Small intestine (tissue), 7 donors: Measurements from ENCODE around the gene CPA4. TPM values are rescaled to one million over a fixed set of nuclear protein-coding genes. Genes with fewer than 3 reads are reported as not detected.
A peak's percentile ranks its signal among the peaks of the same experiment; 100 is the strongest.

Experiments used
- DNase-seq, 2 donors: peaks; one replicate each; pipeline versions ENCODE4 v3.0.0 to v3.0.0-alpha.2; 2013
- FAIRE-seq: peaks from 2 replicates; lab custom pipeline; 2012; peaks lifted over from hg19 to GRCh38; lab: Jason Lieb, UNC
- H3K27ac ChIP-seq, 3 donors: one replicate each; pipeline ENCODE4 v1.5.1; 2013; ENCODE audit warnings: low read length in 2 of 3, mild to moderate bottlenecking in 2 of 3, control low read depth in 1 of 3, inconsistent platforms in 1 of 3, low read depth in 1 of 3, moderate library complexity in 1 of 3
- H3K27me3 ChIP-seq, 3 donors: one replicate each; pipeline ENCODE4 v1.6.1; 2013; ENCODE audit warnings: low read length in 3 of 3, inconsistent platforms in 1 of 3; ENCODE audit not compliant: control insufficient read depth in 3 of 3, insufficient read depth in 3 of 3
- H3K36me3 ChIP-seq, 3 donors: one replicate each; pipeline ENCODE4 v1.6.1; 2013; ENCODE audit warnings: low read length in 3 of 3, inconsistent platforms in 1 of 3, low read depth in 1 of 3, mild to moderate bottlenecking in 1 of 3, moderate library complexity in 1 of 3; ENCODE audit not compliant: control insufficient read depth in 3 of 3, insufficient read depth in 2 of 3
- H3K4me1 ChIP-seq, 3 donors: one replicate each; pipeline ENCODE4 v1.6.1; 2013; ENCODE audit warnings: low read length in 2 of 3, inconsistent platforms in 1 of 3, low read depth in 1 of 3, mild to moderate bottlenecking in 1 of 3, moderate library complexity in 1 of 3; ENCODE audit not compliant: control insufficient read depth in 3 of 3, insufficient read depth in 2 of 3
- H3K4me3 ChIP-seq, 3 donors: one replicate each; pipeline ENCODE4 v1.5.1; 2013; ENCODE audit warnings: low read length in 3 of 3, control low read depth in 1 of 3, inconsistent platforms in 1 of 3, low read depth in 1 of 3, mild to moderate bottlenecking in 1 of 3, moderate library complexity in 1 of 3
- H3K9me3 ChIP-seq, 2 donors: one replicate each; pipeline ENCODE4 v1.6.1; 2013; ENCODE audit warnings: low read depth in 1 of 2, low read length in 1 of 2; ENCODE audit not compliant: control insufficient read depth in 2 of 2, insufficient read depth in 1 of 2
- WGBS, 3 donors: extraction: QIAGEN DNeasy Blood & Tissue Kit; methylation state at CpG; one replicate each; pipeline ENCODE4 v1.1.7; 2013; 5-methylcytosine and 5-hydroxymethylcytosine counted together
- polyA plus RNA-seq, 4 donors: library from polyadenylated mRNA; stranded (reverse) in 3 of 4; unstranded in 1 of 4; fragments of 200-250 nt in 3 of 4; fragments of 120-200 nt in 1 of 4; gene quantifications; one replicate each; pipeline versions ENCODE4 v1.2.1 to v1.2.3, GENCODE V29; 2013
- donor health status: healthy with polysubstance abuse.
- donor health status: control.
- donor health status: control.
- donor health status: Bipolar disorder and iron deficiency.
- donor health status: healthy.

Gene CPA4
- polyA plus RNA-seq, 4 donors: 0.09 to 0.21 TPM; not detected in 2

GRCh38 chr7:130277763-130278643 lies 15.0 kb upstream of the CPA4 start:
- Histone ChIP-seq H3K4me1 (peaks cover 0 to under 1% (median 0%) of the 10 kb centered on the region in 3 donors), H3K4me3 (no peak overlapping the region), H3K36me3 (no peaks in the 10 kb centered on the region), H3K9me3 (no peaks in the 10 kb centered on the region), H3K27me3 (no peaks in the 10 kb centered on the region), H3K27ac (peak overlapping the region in 1 of 3 donors; percentile 50)
- WGBS, 3 donors: 74 to 92% (median 83%) methylated on average over 15 of the region's 15 CpGs
- DNase-seq: peak; percentile 4 to 75
- FAIRE-seq: no peak

- no peak overlapping the region for H3K4me3 ChIP-seq
- FAIRE-seq (no peak), DNase-seq (peak in 1 of 2 donors; percentile 10)
- no peaks in the 10 kb centered on the region for H3K4me1 ChIP-seq
- no peaks in the 10 kb centered on the region for H3K36me3 ChIP-seq
- peak overlapping the region in 1 of 3 donors; percentile 50 for H3K27ac ChIP-seq
- H3K9me3 ChIP-seq: no peaks in the 10 kb centered on the region
- H3K27me3 ChIP-seq: no peaks in the 10 kb centered on the region
Observed at GRCh38 chr7:130278860-130279259, 14.1 kb upstream of the CPA4 start.

- Histone ChIP-seq H3K4me1 (no peaks in the 10 kb centered on the region), H3K9me3 (no peaks in the 10 kb centered on the region), H3K36me3 (no peaks in the 10 kb centered on the region), H3K4me3 (no peak overlapping the region), H3K27me3 (no peaks in the 10 kb centered on the region), H3K27ac (peak overlapping the region in 1 of 3 donors; percentile 43)
- DNase-seq: no peak
- WGBS, 3 donors: 68 to 78% (median 69%) methylated on average over 2 of the region's 2 CpGs
- no peak for FAIRE-seq
Observed at GRCh38 chr7:130279286-130279685, 13.7 kb upstream of the CPA4 start.

- no peaks in the 10 kb centered on the region for H3K36me3 ChIP-seq
- H3K4me3 ChIP-seq: no peak overlapping the region
- H3K9me3 ChIP-seq: no peaks in the 10 kb centered on the region
- FAIRE-seq: no peak
- no peak overlapping the region for H3K27ac ChIP-seq
- H3K4me1 ChIP-seq: no peaks in the 10 kb centered on the region
- 95 to 100% (median 96%) methylated on average over 1 of the region's 1 CpG for WGBS, 3 donors
- no peaks in the 10 kb centered on the region for H3K27me3 ChIP-seq
- DNase-seq: no peak
Observed at GRCh38 chr7:130279906-130280305, 13.1 kb upstream of the CPA4 start.

- peaks cover 0 to 2% (median 0%) of the 10 kb centered on the region in 3 donors for H3K36me3 ChIP-seq
- no peaks in the 10 kb centered on the region for H3K4me1 ChIP-seq
- WGBS, 3 donors: 62 to 84% (median 73%) methylated on average over 1 of the region's 1 CpG
- no peaks in the 10 kb centered on the region for H3K27me3 ChIP-seq
- no peak overlapping the region for H3K27ac ChIP-seq
- no peak overlapping the region for H3K4me3 ChIP-seq
- no peaks in the 10 kb centered on the region for H3K9me3 ChIP-seq
- DNase-seq (no peak), FAIRE-seq (no peak)
Observed at GRCh38 chr7:130281260-130281659, 11.7 kb upstream of the CPA4 start.

GRCh38 chr7:130286881-130287280 lies 6.1 kb upstream of the CPA4 start:
- peaks cover 0 to 2% (median 0%) of the 10 kb centered on the region in 3 donors for H3K36me3 ChIP-seq
- no peak overlapping the region for H3K27ac ChIP-seq
- FAIRE-seq (no peak), DNase-seq (no peak)
- H3K9me3 ChIP-seq: no peaks in the 10 kb centered on the region
- H3K4me1 ChIP-seq: no peaks in the 10 kb centered on the region
- no peak overlapping the region for H3K4me3 ChIP-seq
- 15 to 71% (median 47%) methylated on average over 1 of the region's 1 CpG for WGBS, 3 donors
- H3K27me3 ChIP-seq: no peaks in the 10 kb centered on the region

- Histone ChIP-seq H3K36me3 (peaks cover 0 to 2% (median 0%) of the 10 kb centered on the region in 3 donors), H3K9me3 (no peaks in the 10 kb centered on the region), H3K27me3 (no peaks in the 10 kb centered on the region), H3K4me1 (no peaks in the 10 kb centered on the region), H3K27ac (no peak overlapping the region), H3K4me3 (no peak overlapping the region)
- no peak for DNase-seq
- WGBS, 3 donors: 91 to 95% (median 93%) methylated on average over 4 of the region's 4 CpGs
- FAIRE-seq: no peak
Observed at GRCh38 chr7:130288168-130288567, 4.8 kb upstream of the CPA4 start.

GRCh38 chr7:130288829-130289228 lies 4.1 kb upstream of the CPA4 start:
- FAIRE-seq (no peak), DNase-seq (no peak)
- WGBS, 3 donors: 74 to 79% (median 78%) methylated on average over 5 of the region's 5 CpGs
- no peaks in the 10 kb centered on the region for H3K4me1 ChIP-seq
- H3K27me3 ChIP-seq: no peaks in the 10 kb centered on the region
- peaks cover 0 to 2% (median 0%) of the 10 kb centered on the region in 3 donors for H3K36me3 ChIP-seq
- no peaks in the 10 kb centered on the region for H3K9me3 ChIP-seq
- no peak overlapping the region for H3K4me3 ChIP-seq
- no peak overlapping the region for H3K27ac ChIP-seq
